Loucy (cell line): ENCODE data around the gene CAMTA1.

ENCODE experiments used
- H2AFZ ChIP-seq: fragments of 200-600 bp; sonication (generic); 2 replicates; pipeline ENCODE4 v1.6.0; 2016; ENCODE audit warnings: antibody characterized with exemption, mild to moderate bottlenecking, low read length, moderate library complexity
- H3F3A ChIP-seq: fragments of 200-600 bp; 2 replicates; pipeline ENCODE4 v1.6.0; 2016; ENCODE audit warnings: antibody characterized with exemption, low read depth, mild to moderate bottlenecking
- H3K27me3 ChIP-seq: fragments of 200-600 bp; sonication (generic); 2 replicates; pipeline ENCODE4 v1.6.1; 2014; ENCODE audit warnings: low read length, mild to moderate bottlenecking; ENCODE audit not compliant: insufficient read depth, poor library complexity, severe bottlenecking
- H3K36me3 ChIP-seq: fragments of 200-600 bp; sonication (generic); 2 replicates; pipeline ENCODE4 v1.6.1; 2016; ENCODE audit warnings: low read length; ENCODE audit not compliant: insufficient read depth
- H3K4me1 ChIP-seq: fragments of 200-600 bp; sonication (generic); 2 replicates; pipeline ENCODE4 v1.5.1; 2014; ENCODE audit warnings: low read length, mild to moderate bottlenecking; ENCODE audit not compliant: insufficient read depth, poor library complexity, severe bottlenecking
- H3K4me2 ChIP-seq: fragments of 200-600 bp; sonication (generic); 2 replicates; pipeline ENCODE4 v1.6.0; 2014; ENCODE audit warnings: antibody characterized with exemption, low read length, low read depth, mild to moderate bottlenecking; ENCODE audit not compliant: poor library complexity, severe bottlenecking
- H3K4me3 ChIP-seq: fragments of 200-600 bp; sonication (generic); 2 replicates; pipeline ENCODE4 v1.5.1; 2014; ENCODE audit warnings: low read length, mild to moderate bottlenecking, mixed read lengths; ENCODE audit not compliant: poor library complexity, severe bottlenecking
- H3K79me2 ChIP-seq: fragments of 200-600 bp; sonication (generic); 2 replicates; pipeline ENCODE4 v1.6.1; 2014; ENCODE audit warnings: low read length; ENCODE audit not compliant: insufficient read depth
- H3K9ac ChIP-seq: fragments of 200-600 bp; sonication (generic); 2 replicates; pipeline ENCODE4 v1.6.0; 2014; ENCODE audit warnings: mild to moderate bottlenecking, low read depth, low read length, moderate library complexity; ENCODE audit not compliant: poor library complexity, severe bottlenecking
- H3K9me2 ChIP-seq: fragments of 200-600 bp; sonication (generic); replicated peaks from 2 replicates; pipeline ENCODE4 v1.6.1; 2016; ENCODE audit warnings: low read depth, low read length, mixed read lengths
- H3K9me3 ChIP-seq: fragments of 200-600 bp; sonication (generic); 2 replicates; pipeline ENCODE4 v1.6.1; 2014; ENCODE audit warnings: mild to moderate bottlenecking, antibody characterized with exemption, low read length, low read depth; ENCODE audit not compliant: insufficient read depth
- H4K20me1 ChIP-seq: fragments of 200-600 bp; sonication (generic); 2 replicates; pipeline ENCODE4 v1.6.0; 2014; ENCODE audit warnings: antibody characterized with exemption, low read length, mild to moderate bottlenecking; ENCODE audit not compliant: insufficient read depth, poor library complexity, severe bottlenecking
- CTCF ChIP-seq: fragments of 200-600 bp; sonication (generic); conservative IDR thresholded peaks from 2 replicates; pipeline ENCODE4 v1.5.1; 2014; ENCODE audit warnings: mild to moderate bottlenecking, antibody characterized with exemption, low read length
- EZH2phosphoT487 ChIP-seq: fragments of 200-600 bp; IDR thresholded peaks from 2 replicates; pipeline ENCODE4 v1.6.1; 2018; ENCODE audit warnings: antibody characterized with exemption, mild to moderate bottlenecking, moderate library complexity, borderline replicate concordance

Gene CAMTA1

DNA sequence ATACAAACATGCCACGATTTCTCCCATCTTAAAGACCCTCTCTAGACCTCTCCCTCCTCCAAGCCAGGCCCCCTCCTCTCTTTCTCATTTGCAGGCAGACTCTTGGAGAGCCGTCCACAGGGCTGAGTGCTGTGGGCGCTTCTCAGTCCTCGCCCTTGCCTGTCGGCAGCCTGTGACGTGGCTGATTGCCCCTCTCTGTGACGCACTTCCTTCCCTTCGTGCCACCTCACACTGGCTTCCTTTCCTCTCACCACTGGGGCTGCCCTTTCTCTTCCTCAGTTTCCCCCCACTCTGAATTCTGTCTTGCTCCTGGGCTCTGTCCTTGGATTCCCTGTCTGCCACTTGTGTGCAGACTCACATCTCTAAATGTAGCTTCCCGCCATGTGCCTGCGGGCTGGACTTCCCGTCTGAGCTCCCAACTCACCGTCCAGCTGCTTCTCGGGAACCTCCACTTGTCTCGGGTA, 227.2 kb downstream of the CAMTA1 start:
- H3K9me3 ChIP-seq, result no peaks in the 10 kb centered on the region
- H3K9ac ChIP-seq, result no peak overlapping the region
- H3K4me3 ChIP-seq, result no peak overlapping the region
- H3F3A ChIP-seq, result no peaks in the 10 kb centered on the region
- H4K20me1 ChIP-seq, result no peaks in the 10 kb centered on the region
- no peak overlapping the region for H2AFZ ChIP-seq
- H3K9me2 ChIP-seq, result no peaks in the 10 kb centered on the region
- TF ChIP-seq CTCF (no peak), EZH2phosphoT487 (no peak)
- H3K27me3 ChIP-seq, result no peaks in the 10 kb centered on the region
- no peaks in the 10 kb centered on the region for H3K36me3 ChIP-seq
- no peaks in the 10 kb centered on the region for H3K4me1 ChIP-seq
- no peaks in the 10 kb centered on the region for H3K79me2 ChIP-seq
- H3K4me2 ChIP-seq, result no peak overlapping the region

- no peak overlapping the region for H2AFZ ChIP-seq
- H3K9me2 ChIP-seq, result no peaks in the 10 kb centered on the region
- H3K36me3 ChIP-seq, result no peaks in the 10 kb centered on the region
- H3K4me3 ChIP-seq, result no peak overlapping the region
- H3K4me1 ChIP-seq, result no peaks in the 10 kb centered on the region
- no peak overlapping the region for H3K9ac ChIP-seq
- H3F3A ChIP-seq, result no peaks in the 10 kb centered on the region
- no peaks in the 10 kb centered on the region for H4K20me1 ChIP-seq
- H3K27me3 ChIP-seq, result no peaks in the 10 kb centered on the region
- no peaks in the 10 kb centered on the region for H3K9me3 ChIP-seq
- H3K79me2 ChIP-seq, result no peaks in the 10 kb centered on the region
- TF ChIP-seq EZH2phosphoT487 (no peak), CTCF (no peak)
- no peak overlapping the region for H3K4me2 ChIP-seq
Observed at GRCh38 chr1:7013833-7014639, 228.8 kb downstream of the CAMTA1 start.

DNA sequence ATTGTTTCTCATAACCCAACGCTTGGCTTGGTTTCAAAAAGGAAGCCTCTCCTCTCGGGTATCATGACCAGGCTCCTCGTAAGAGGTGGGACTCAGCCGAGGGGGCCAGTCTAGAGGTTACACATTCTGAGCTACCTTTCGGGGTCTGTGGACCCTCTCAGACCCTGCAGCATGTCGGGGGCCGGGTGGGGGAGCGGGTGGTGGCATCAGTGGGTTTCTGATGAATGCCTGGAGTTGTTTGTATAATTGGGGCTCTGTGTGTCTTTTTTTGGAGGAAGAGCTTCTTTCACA, 229.3 kb downstream of the CAMTA1 start:
- H2AFZ ChIP-seq, result no peak overlapping the region
- H3K27me3 ChIP-seq, result no peaks in the 10 kb centered on the region
- H3K79me2 ChIP-seq, result no peaks in the 10 kb centered on the region
- no peak overlapping the region for H3K9ac ChIP-seq
- no peaks in the 10 kb centered on the region for H4K20me1 ChIP-seq
- TF ChIP-seq EZH2phosphoT487 (no peak), CTCF (no peak)
- H3K9me2 ChIP-seq, result no peaks in the 10 kb centered on the region
- no peaks in the 10 kb centered on the region for H3K36me3 ChIP-seq
- no peaks in the 10 kb centered on the region for H3K9me3 ChIP-seq
- H3F3A ChIP-seq, result no peaks in the 10 kb centered on the region
- no peak overlapping the region for H3K4me2 ChIP-seq
- no peaks in the 10 kb centered on the region for H3K4me1 ChIP-seq
- H3K4me3 ChIP-seq, result no peak overlapping the region
